ENCODE measurements around the gene H2BW2. TPM values are rescaled to one million over a fixed set of nuclear protein-coding genes. Genes with fewer than 3 reads are reported as not detected.
"Not testable (repeated sequence)": the region's sequence is repeated elsewhere in the genome, so short reads cannot be mapped to it uniquely, and the experiment has no call there.

The H2BW2 gene
- total RNA-seq, 1 donor from 2014 or later = not detected

DNA sequence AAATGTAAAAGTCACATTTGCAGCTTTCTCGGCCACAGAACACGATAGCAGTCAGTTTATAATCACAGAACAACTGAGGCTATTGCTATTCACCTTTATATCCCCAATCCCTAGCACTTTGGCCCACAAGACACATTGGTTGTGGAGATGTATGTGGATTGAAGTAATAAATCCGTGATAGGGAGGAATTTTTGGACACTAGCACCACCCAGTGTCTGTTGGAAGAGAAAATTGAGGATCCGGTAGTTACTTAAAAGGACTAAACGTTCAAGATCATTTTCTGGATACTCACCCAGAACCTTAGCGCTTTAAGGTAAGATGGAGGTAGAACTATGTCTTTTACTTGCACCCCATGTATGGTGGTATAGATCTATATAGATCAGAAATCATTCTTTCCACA, 38.1 kb downstream of the H2BW2 start:
- H2AFZ ChIP-seq (replicated peaks); H3K27ac ChIP-seq; H3K79me2 ChIP-seq (ENCODE audit: low read depth); H3K4me1 ChIP-seq; H3K27ac Mint-ChIP-seq; H3K27me3 Mint-ChIP-seq (ENCODE audit: insufficient read depth, low read depth); H3K4me2 ChIP-seq; H3K9me3 ChIP-seq (ENCODE audit: low read depth); H3K36me3 Mint-ChIP-seq; H3K4me3 Mint-ChIP-seq; H3K9me3 Mint-ChIP-seq; H3K4me1 Mint-ChIP-seq; H3F3A ChIP-seq (ENCODE audit: low read depth); H3K9ac ChIP-seq; H3K4me3 ChIP-seq; H4K20me1 ChIP-seq (ENCODE audit: low read depth); DNase-seq (ENCODE audit: low spot score); H3K27me3 ChIP-seq; H3K36me3 ChIP-seq: not testable (repeated sequence)

DNA sequence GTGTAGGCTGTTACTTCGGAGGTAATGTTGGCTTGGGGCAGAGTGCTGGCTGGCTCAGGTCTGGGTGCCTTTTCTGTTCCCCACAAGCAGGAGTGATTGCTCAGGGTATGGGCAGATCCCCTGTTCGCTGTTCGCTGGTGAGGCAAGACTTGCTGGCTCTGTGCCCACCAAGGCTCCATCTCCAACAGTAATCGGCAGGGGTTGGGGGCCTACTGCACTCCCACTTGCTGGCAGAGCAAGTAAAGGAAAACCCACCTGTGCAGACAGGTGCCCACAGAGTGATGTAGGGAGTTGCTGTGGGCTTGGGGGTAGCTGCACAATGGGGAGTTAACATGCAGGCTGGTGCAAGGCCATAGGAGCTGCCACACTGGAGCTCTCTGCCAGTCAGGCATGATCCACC, 44.3 kb downstream of the H2BW2 start:
- Mint-ChIP-seq H3K27me3 (ENCODE audit: insufficient read depth, low read depth) (no peaks in the 10 kb centered on the region), H3K36me3 (no peaks in the 10 kb centered on the region), H3K27ac (no peak overlapping the region), H3K4me1 (no peaks in the 10 kb centered on the region), H3K4me3 (no peak overlapping the region), H3K9me3 (peaks cover 2% of the 10 kb centered on the region)
- H3K9me3 ChIP-seq (ENCODE audit: low read depth) = no peaks in the 10 kb centered on the region
- no peak overlapping the region for H3K4me2 ChIP-seq
- H3K36me3 ChIP-seq = no peaks in the 10 kb centered on the region
- no peak for DNase-seq (ENCODE audit: low spot score)
- peaks cover 8% of the 10 kb centered on the region for H3K27me3 ChIP-seq
- no peaks in the 10 kb centered on the region for H4K20me1 ChIP-seq (ENCODE audit: low read depth)
- H3K27ac ChIP-seq = no peak overlapping the region
- H3K4me1 ChIP-seq = no peaks in the 10 kb centered on the region
- no peak overlapping the region for H3K4me3 ChIP-seq
- TF ChIP-seq EZH2 (IDR thresholded peaks at IDR 0.05) (no peak), EZH2phosphoT487 (IDR thresholded peaks at IDR 0.05) (no peak)
- TF ChIP-seq, protein P1, sequence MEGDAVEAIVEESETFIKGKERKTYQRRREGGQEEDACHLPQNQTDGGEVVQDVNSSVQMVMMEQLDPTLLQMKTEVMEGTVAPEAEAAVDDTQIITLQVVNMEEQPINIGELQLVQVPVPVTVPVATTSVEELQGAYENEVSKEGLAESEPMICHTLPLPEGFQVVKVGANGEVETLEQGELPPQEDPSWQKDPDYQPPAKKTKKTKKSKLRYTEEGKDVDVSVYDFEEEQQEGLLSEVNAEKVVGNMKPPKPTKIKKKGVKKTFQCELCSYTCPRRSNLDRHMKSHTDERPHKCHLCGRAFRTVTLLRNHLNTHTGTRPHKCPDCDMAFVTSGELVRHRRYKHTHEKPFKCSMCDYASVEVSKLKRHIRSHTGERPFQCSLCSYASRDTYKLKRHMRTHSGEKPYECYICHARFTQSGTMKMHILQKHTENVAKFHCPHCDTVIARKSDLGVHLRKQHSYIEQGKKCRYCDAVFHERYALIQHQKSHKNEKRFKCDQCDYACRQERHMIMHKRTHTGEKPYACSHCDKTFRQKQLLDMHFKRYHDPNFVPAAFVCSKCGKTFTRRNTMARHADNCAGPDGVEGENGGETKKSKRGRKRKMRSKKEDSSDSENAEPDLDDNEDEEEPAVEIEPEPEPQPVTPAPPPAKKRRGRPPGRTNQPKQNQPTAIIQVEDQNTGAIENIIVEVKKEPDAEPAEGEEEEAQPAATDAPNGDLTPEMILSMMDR (IDR thresholded peaks at IDR 0.05) = no peak
- H2AFZ ChIP-seq (replicated peaks) = no peak overlapping the region
- H3F3A ChIP-seq (ENCODE audit: low read depth) = no peaks in the 10 kb centered on the region
- H3K9ac ChIP-seq = no peak overlapping the region
- H3K79me2 ChIP-seq (ENCODE audit: low read depth) = no peaks in the 10 kb centered on the region

DNA sequence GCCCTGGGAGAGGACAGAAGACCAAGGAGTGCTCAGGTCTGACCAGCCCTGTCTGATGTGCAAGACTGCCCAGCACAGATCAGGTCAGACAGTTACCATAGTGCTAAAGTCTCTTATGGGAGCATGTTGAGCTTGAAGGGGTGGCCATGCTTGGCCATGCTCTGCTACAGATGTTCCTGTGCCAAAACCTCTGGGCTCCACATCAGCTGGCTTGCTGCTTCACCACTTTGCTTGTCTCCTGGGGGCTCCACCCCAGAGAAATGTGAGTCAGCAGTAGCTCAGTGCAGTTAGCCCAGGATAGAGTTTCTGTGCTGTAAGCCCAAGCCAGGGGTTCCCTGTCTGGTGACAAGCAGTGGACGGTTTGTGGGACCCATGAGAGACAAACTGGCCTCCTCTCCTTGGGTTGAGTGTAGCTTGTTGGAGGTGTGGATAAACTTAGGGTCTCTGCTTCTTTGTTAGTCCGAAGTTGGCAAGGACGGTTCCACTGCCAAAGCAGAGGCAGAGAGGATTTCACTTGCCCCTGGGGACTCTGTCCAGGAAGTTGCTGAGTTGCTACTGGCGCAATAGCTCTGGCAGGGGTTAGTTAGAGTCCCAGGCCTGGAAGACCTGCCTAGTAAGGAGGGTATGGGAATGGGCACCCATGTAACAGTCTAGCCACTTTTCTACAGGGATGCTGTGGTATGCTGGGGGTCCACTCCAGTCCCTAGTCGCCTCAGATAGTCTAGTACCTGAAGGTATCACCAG, 45.0 kb downstream of the H2BW2 start:
- Mint-ChIP-seq H3K9me3 (peaks cover 2% of the 10 kb centered on the region), H3K4me3 (no peak overlapping the region), H3K27me3 (ENCODE audit: insufficient read depth, low read depth) (no peaks in the 10 kb centered on the region), H3K4me1 (no peaks in the 10 kb centered on the region), H3K27ac (no peak overlapping the region), H3K36me3 (no peaks in the 10 kb centered on the region)
- H3K79me2 ChIP-seq (ENCODE audit: low read depth) = no peaks in the 10 kb centered on the region
- peaks cover 9% of the 10 kb centered on the region for H3K27me3 ChIP-seq
- no peak overlapping the region for H3K4me2 ChIP-seq
- no peaks in the 10 kb centered on the region for H3K4me1 ChIP-seq
- no peaks in the 10 kb centered on the region for H3K9me3 ChIP-seq (ENCODE audit: low read depth)
- no peak overlapping the region for H3K4me3 ChIP-seq
- no peak overlapping the region for H3K27ac ChIP-seq
- TF ChIP-seq, protein P1 (IDR thresholded peaks at IDR 0.05) = no peak
- no peak for TF ChIP-seq EZH2phosphoT487 (IDR thresholded peaks at IDR 0.05)
- TF ChIP-seq EZH2 (IDR thresholded peaks at IDR 0.05) = no peak
- H3F3A ChIP-seq (ENCODE audit: low read depth) = no peaks in the 10 kb centered on the region
- no peak overlapping the region for H3K9ac ChIP-seq
- no peak overlapping the region for H2AFZ ChIP-seq (replicated peaks)
- no peaks in the 10 kb centered on the region for H3K36me3 ChIP-seq
- no peak for DNase-seq (ENCODE audit: low spot score)
- H4K20me1 ChIP-seq (ENCODE audit: low read depth) = no peaks in the 10 kb centered on the region

DNA sequence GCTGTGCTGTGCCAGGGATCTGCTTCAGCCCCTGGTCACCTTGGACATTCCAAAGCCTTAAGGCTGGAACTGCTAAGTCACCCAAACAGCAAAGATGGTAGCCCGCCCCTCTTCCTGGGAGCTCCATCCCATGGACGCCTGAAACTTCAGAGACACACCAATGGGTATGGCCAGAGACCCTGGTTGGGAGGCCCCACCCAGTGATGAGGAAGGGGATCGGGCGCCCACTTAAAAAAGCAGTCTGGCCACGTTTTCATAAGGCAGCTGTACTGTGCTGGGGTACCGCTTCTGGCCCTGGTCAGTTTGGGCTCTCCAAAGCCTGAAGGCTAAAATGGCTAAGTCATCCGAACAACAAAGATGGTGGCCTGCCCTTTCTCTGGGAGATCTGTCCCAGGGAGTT, 45.7 kb downstream of the H2BW2 start:
- H3K9me3 Mint-ChIP-seq = peaks cover 2% of the 10 kb centered on the region
- no peak overlapping the region for H2AFZ ChIP-seq (replicated peaks)
- H3K9me3 ChIP-seq (ENCODE audit: low read depth) = no peaks in the 10 kb centered on the region

More for the DNA sequence above, 45.7 kb downstream of the H2BW2 start:
- no peak overlapping the region for H3K4me3 Mint-ChIP-seq
- no peaks in the 10 kb centered on the region for H3K79me2 ChIP-seq (ENCODE audit: low read depth)
- H3K9ac ChIP-seq = no peak overlapping the region
- TF ChIP-seq EZH2 (IDR thresholded peaks at IDR 0.05) (no peak), EZH2phosphoT487 (IDR thresholded peaks at IDR 0.05) (no peak)
- TF ChIP-seq, protein P1 (IDR thresholded peaks at IDR 0.05) = no peak
- H3K27me3 ChIP-seq = peaks cover 15% of the 10 kb centered on the region
- H3K4me2 ChIP-seq = no peak overlapping the region
- no peaks in the 10 kb centered on the region for H4K20me1 ChIP-seq (ENCODE audit: low read depth)
- no peak overlapping the region for H3K4me3 ChIP-seq
- H3K4me1 Mint-ChIP-seq = no peaks in the 10 kb centered on the region
- no peak overlapping the region for H3K27ac ChIP-seq
- no peaks in the 10 kb centered on the region for H3F3A ChIP-seq (ENCODE audit: low read depth)
- H3K4me1 ChIP-seq = no peaks in the 10 kb centered on the region
- H3K27ac Mint-ChIP-seq = no peak overlapping the region
- no peaks in the 10 kb centered on the region for H3K36me3 ChIP-seq
- H3K36me3 Mint-ChIP-seq = no peaks in the 10 kb centered on the region
- DNase-seq (ENCODE audit: low spot score) = no peak
- no peaks in the 10 kb centered on the region for H3K27me3 Mint-ChIP-seq (ENCODE audit: insufficient read depth, low read depth)
